SK-N-MC (cell line): Measurements from ENCODE around the gene RBMS3.

Experiments
- DNase-seq: peaks from one replicate; pipeline ENCODE4 v3.0.0-alpha.2; 2011; ENCODE audit warnings: low read depth, low spot score
- H3K27ac ChIP-seq: fragments of 200-600 bp; sonication (generic); 2 replicates; pipeline ENCODE4 v1.5.1; 2016; ENCODE audit warnings: mixed run types
- H3K36me3 ChIP-seq: fragments of 200-600 bp; sonication (generic); 2 replicates; pipeline ENCODE4 v1.6.1; 2017; ENCODE audit warnings: antibody characterized with exemption, low read length, mixed read lengths; ENCODE audit not compliant: insufficient read depth
- H3K4me3 ChIP-seq: fragments of 200-600 bp; sonication (generic); 2 replicates; pipeline ENCODE4 v1.5.1; 2016
- H3K9ac ChIP-seq: fragments of 200-600 bp; sonication (generic); 2 replicates; pipeline ENCODE4 v1.8.0; 2017; ENCODE audit warnings: mixed run types, mixed read lengths; ENCODE audit not compliant: insufficient read length
- H3K9me3 ChIP-seq: fragments of 200-600 bp; sonication (generic); 2 replicates; pipeline ENCODE4 v1.6.1; 2017; ENCODE audit warnings: low read depth, mild to moderate bottlenecking, antibody characterized with exemption, low read length, moderate library complexity, mixed read lengths
- EZH2 ChIP-seq: fragments of 200-600 bp; sonication (generic); IDR thresholded peaks from one replicate; pipeline ENCODE4 v1.6.1; 2017; ENCODE audit warnings: antibody characterized with exemption
- FOXP2 ChIP-seq: optimal IDR thresholded peaks from 2 replicates; pipeline ENCODE3; 2011; ENCODE audit warnings: mild to moderate bottlenecking, moderate library complexity; ENCODE audit not compliant: insufficient read depth; ENCODE audit errors: extremely low read length, control extremely low read depth
- POLR2AphosphoS5 ChIP-seq: IDR thresholded peaks from 2 replicates; pipeline ENCODE4 v1.6.1; 2012; ENCODE audit warnings: mild to moderate bottlenecking, low read depth, low read length, borderline replicate concordance

RBMS3 gene

GRCh38 chr3:29627136-29628117 is 346.6 kb downstream of the RBMS3 start:
- Histone ChIP-seq H3K4me3 (no peak overlapping the region), H3K36me3 (no peaks in the 10 kb centered on the region), H3K27ac (no peak overlapping the region), H3K9me3 (no peaks in the 10 kb centered on the region), H3K9ac (no peak overlapping the region)
- no peak for DNase-seq
- no peak for TF ChIP-seq EZH2
- TF ChIP-seq POLR2AphosphoS5: no peak
- no peak for TF ChIP-seq FOXP2

GRCh38 chr3:29628795-29629194 is 347.9 kb downstream of the RBMS3 start:
- H3K36me3 ChIP-seq: no peaks in the 10 kb centered on the region
- no peak overlapping the region for H3K4me3 ChIP-seq
- DNase-seq: no peak
- H3K9me3 ChIP-seq: no peaks in the 10 kb centered on the region
- no peak for TF ChIP-seq POLR2AphosphoS5
- TF ChIP-seq EZH2: no peak
- TF ChIP-seq FOXP2: no peak
- no peak overlapping the region for H3K9ac ChIP-seq
- H3K27ac ChIP-seq: no peak overlapping the region

- Histone ChIP-seq H3K9ac (no peak overlapping the region), H3K9me3 (no peaks in the 10 kb centered on the region), H3K36me3 (no peaks in the 10 kb centered on the region), H3K4me3 (no peak overlapping the region), H3K27ac (no peak overlapping the region)
- DNase-seq: no peak
- TF ChIP-seq FOXP2 (no peak), POLR2AphosphoS5 (no peak), EZH2 (no peak)
These were observed 355.0 kb downstream of the RBMS3 start for GRCh38 chr3:29635888-29636287.

- no peaks in the 10 kb centered on the region for H3K36me3 ChIP-seq
- H3K9ac ChIP-seq: no peak overlapping the region
- no peak overlapping the region for H3K4me3 ChIP-seq
- no peak overlapping the region for H3K27ac ChIP-seq
- no peak for DNase-seq
- no peak for TF ChIP-seq EZH2
- TF ChIP-seq FOXP2: no peak
- H3K9me3 ChIP-seq: no peaks in the 10 kb centered on the region
These were observed 356.2 kb downstream of the RBMS3 start for GRCh38 chr3:29637068-29637467.

- Histone ChIP-seq H3K27ac (no peak overlapping the region), H3K9ac (no peak overlapping the region), H3K4me3 (no peak overlapping the region), H3K9me3 (no peaks in the 10 kb centered on the region), H3K36me3 (no peaks in the 10 kb centered on the region)
- no peak for DNase-seq
- no peak for TF ChIP-seq FOXP2
- no peak for TF ChIP-seq EZH2
- TF ChIP-seq POLR2AphosphoS5: no peak
These were observed 358.9 kb downstream of the RBMS3 start for GRCh38 chr3:29639578-29640290.

- Histone ChIP-seq H3K9me3 (no peaks in the 10 kb centered on the region), H3K9ac (no peak overlapping the region), H3K36me3 (no peaks in the 10 kb centered on the region), H3K27ac (no peak overlapping the region; the same call in 1 of the 2 replicates), H3K4me3 (no peak overlapping the region)
- DNase-seq: no peak
- TF ChIP-seq POLR2AphosphoS5: no peak
These were observed 361.6 kb downstream of the RBMS3 start for GRCh38 chr3:29642393-29643033.

- Histone ChIP-seq H3K9me3 (no peaks in the 10 kb centered on the region), H3K27ac (no peak overlapping the region), H3K9ac (no peak overlapping the region), H3K4me3 (no peak overlapping the region), H3K36me3 (no peaks in the 10 kb centered on the region)
- TF ChIP-seq EZH2: no peak
- no peak for TF ChIP-seq POLR2AphosphoS5
- TF ChIP-seq FOXP2: no peak
- no peak for DNase-seq
These were observed 362.2 kb downstream of the RBMS3 start for GRCh38 chr3:29643034-29643425.

- no peak for TF ChIP-seq POLR2AphosphoS5
- no peak for TF ChIP-seq EZH2
- TF ChIP-seq FOXP2: no peak
- no peak overlapping the region for H3K4me3 ChIP-seq
- no peaks in the 10 kb centered on the region for H3K9me3 ChIP-seq
- no peak for DNase-seq
- H3K9ac ChIP-seq: no peak overlapping the region
- no peaks in the 10 kb centered on the region for H3K36me3 ChIP-seq
- H3K27ac ChIP-seq: no peak overlapping the region
These were observed 363.4 kb downstream of the RBMS3 start for GRCh38 chr3:29644261-29644660.
